Stimulated activated CD8-positive, alpha-beta memory T cell treated with anti-CD3 and anti-CD28 coated beads, Interleukin-4, amount 100 ng/mL, for 1 hour (primary cell): Measurements from ENCODE around the gene AGO4.
"Not testable (repeated sequence)": the region's sequence is repeated elsewhere in the genome, so short reads cannot be mapped to it uniquely, and the experiment has no call there.

Experiments used
- DNase-seq, 2 donors: peaks; one replicate each; pipeline ENCODE4 v3.0.0-alpha.2; 2020; ENCODE audit warnings: low read depth in 2 of 2, low spot score in 1 of 2

Gene AGO4

DNA sequence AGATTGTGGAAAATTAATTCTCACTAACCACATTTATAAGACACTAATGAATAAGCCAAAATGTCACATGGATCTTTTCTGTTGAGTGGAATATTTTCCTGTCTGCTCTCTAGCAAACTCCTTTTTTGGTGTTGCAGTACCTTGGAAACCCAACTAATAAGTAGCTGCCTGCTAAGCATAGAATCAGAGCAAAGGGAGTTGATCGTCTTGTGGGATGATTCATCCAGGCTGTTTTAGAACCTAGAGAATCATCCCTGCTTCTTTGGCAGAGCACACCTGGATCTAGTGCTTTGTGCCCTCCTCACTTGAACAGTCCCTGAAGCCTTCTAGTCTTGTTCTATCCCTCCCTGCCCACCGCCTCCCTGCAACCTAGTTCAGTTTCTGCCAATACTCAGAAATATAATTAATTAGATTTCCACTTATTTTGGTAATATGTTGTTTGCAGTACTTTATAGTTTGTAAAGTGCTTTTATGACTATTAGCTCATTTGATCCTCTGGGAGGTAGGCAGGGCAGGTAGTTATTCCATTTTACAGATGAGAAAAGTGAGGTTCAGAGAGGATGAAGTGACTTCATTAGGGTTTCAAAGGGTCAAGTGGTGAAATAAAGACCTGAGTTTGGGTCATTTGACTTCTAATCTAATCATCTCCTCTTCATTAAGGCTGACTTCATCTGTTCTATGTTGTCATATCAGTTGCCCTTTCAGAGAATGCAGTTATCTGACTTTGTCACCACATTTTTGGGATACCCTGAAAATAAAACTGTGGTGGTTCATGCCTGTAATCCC, 2.5 kb downstream of the AGO4 start:
- DNase-seq = no peak

DNA sequence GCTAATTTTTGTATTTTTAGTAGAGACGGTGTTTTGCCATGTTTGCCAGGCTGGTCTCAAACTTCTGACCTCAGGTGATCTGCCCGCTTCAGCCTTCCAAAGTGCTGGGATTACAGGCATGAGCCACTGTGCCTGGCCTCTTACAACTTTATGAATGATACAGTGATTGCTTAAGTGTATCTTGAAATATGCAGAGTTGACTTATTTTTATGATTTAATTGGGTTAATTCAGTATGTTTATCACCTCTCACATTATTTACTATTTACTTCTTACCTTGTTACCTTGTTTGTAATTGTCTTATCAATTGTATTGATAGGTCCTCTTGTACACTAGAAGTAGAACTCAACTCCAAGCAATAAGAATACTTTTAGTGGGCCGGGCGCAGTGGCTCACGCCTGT, 4.9 kb downstream of the AGO4 start:
- DNase-seq = not testable (repeated sequence)

- no peak for DNase-seq
These were observed 17.4 kb downstream of the AGO4 start for GRCh38 chr1:35825255-35825654.

DNA sequence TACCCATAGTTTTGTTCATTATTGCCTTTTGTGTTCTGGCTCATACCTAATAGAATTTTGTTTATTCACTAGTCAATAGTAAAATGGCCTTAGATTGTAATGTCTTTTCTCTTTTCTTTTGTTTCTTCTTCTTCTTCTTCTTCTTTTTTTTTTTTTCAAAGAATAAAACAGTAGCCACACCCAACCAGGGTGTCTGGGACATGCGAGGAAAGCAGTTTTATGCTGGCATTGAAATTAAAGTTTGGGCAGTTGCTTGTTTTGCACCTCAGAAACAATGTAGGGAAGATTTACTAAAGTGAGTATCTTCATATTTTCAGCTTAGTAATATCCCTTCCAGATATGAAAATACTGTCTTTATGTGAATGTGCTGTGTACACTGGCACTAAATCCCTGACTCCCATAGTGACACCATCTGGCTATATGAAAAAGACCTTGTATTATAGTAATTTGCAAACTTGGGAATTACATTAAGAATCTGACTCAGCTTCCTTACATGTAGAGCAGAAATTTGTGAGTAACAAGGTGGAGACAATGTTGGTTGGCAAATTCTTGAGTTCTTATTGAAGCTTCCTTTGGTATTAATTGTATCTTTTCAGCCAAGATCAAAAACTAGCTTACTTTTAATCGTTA, 24.6 kb downstream of the AGO4 start:
- DNase-seq = no peak

DNA sequence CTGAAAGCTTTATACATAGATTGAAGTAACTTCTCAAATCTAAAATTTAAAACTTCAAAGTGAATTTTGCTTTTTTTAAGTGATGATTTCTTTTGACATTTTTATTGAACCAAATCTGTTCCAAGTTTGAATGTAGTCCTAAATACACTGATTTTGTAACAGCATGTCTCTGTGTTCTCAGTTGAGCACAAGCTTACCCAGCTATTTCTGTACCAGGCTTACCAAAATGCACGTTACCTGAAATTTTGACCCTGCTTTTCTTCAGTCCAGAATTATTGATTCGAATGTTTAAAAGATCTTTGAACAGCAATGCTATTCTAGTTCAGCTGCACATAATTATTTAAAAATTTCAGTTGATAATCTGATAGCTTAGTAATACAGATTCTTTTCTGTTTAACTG, 25.6 kb downstream of the AGO4 start:
- no peak for DNase-seq

GRCh38 chr1:35834218-35834617, 26.4 kb downstream of the AGO4 start:
- DNase-seq = no peak

- no peak for DNase-seq
These were observed 27.6 kb downstream of the AGO4 start for GRCh38 chr1:35835398-35835797.

- no peak for DNase-seq
These were observed 28.9 kb downstream of the AGO4 start for GRCh38 chr1:35836734-35837133.

DNA sequence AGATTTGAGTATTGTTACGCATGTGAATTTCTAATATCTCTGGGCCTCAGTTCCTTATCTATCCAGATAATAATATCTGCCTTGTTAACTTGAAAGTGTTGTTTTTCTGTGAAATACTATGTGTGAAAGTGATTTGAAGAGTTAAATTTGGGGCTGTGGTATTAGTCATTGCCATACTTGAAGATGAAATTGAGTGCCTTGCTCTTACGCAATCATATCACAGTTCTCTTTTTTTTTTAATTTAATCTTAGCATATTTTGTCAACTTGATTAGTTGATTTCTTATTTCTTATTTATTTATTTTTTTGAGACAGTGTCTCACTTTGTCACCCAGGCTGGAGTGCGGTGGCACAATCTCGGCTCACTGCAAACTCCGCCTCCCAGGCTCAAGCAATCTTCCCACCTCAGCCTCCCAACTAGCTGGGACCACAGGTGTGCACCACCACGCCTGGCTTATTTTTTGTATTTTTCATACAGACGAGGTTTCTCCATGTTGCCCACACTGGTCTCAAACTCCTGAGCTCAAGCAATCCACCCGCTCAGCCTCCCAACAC, 31.0 kb downstream of the AGO4 start:
- no peak for DNase-seq

DNA sequence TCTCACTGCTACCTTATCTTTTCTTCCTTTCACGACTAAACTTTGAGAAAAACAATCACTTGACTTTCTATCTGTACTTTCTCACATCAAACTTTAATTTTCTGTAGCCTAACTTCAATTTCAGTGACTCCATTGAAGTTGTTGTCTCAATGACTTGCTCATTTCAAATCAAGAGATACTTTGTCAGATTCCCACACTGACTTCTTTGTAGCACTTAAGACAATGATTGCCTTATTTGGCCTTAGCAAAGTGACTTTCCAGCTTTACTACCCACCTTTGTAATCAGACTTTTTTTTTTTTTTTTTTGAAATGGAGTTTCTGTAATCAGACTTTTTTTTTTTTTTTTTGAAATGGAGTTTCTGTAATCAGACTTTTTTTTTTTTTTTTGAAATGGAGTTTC, 37.0 kb downstream of the AGO4 start:
- DNase-seq = no peak

DNA sequence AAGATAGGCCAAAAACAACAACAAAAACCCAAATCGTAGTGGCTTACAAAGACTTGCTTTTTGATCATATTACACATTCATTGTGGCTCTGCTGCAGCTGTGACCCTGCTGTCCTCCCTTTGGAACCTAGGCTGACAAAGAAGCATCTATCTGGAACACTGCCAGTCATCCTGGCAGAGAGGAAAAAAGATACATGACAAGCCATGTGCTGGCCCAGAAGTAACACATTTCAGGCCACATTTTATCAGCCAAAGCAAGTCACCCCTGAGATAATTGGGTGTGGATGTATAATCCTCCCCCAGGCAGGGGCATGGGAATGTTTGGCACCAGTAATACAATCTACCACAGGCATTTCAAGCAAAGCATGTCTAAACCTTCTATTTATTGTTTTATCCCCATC, 38.0 kb downstream of the AGO4 start:
- DNase-seq = no peak

DNA sequence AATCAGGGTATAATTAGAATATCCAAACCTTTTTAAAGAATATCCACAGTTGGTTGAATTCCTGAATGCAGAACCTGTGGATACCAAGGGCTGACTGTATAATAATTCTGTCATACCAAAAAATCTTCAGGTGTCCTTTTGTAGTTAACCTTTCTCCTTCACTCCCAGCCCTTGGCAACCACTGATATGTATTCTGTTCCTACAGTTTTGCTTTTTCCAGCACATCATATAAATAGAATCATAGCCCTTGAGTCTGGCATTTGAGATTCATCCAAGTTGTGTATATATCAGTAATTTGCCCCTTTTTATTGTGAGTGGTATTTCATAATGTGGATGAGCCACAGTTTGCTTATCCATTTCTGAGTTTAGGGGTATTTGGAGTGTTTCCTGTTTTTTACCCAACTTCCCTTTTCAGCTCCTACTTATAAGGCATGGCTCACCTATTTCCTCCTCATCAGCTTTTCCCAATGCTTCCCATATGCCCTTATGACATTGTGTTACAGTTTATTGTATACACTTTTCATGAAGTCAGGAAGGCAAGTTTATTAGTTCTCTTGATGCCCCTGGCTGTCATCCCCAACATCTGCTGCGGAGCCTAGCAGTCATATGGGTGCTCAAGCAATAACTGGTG, 40.2 kb downstream of the AGO4 start:
- no peak for DNase-seq

GRCh38 chr1:35850051-35850450, 42.2 kb downstream of the AGO4 start:
- DNase-seq = no peak

DNA sequence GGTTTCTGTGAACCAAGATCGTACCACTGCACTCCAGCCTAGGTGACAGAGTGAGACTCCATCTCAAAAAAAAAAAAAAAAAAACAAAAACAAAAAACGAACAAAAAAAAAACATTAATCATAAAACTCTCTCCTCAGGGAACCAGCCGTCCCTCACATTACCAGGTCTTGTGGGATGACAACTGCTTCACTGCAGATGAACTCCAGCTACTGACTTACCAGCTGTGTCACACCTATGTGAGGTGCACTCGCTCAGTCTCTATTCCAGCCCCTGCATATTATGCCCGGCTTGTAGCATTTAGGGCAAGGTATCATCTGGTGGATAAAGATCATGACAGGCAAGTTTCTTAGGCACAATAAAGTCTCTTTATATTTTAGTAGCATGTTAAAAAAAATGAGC, 42.9 kb downstream of the AGO4 start:
- no peak for DNase-seq

DNA sequence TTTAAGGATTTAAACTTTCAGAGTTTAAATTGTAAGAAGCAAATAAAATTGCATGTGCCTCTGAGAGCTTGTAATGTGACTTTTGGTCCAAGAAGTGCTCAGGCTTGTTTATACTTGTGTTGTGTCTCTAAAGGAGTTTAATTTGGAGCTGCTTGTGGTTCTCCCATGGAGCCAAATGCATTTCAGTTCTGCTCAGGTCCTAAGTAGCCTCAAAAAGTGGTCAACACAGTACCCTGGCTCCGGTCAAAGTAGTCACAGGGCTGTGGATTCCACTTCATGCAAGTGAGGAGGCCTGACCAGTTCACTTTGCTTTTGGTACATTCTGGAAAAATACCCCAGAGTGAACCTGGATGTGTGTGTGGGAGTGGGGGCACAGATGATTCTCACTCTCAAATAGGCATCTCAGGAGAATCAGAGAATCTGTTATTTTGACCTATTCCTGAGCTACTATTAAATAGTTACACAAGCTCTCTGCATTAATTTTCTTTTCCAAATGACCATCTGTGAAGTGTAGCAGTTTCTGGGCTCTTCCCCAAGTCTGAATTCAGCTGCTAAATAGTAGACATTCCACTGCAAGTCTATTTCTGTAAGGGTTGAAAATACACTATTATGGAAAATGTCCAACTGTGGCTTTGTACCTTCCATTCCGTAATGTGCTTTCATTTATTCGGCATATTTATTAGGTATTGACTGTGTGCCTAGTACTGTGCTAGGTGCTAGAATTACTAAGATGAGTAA, 43.5 kb downstream of the AGO4 start:
- no peak for DNase-seq

- DNase-seq = no peak
These were observed 44.4 kb downstream of the AGO4 start for GRCh38 chr1:35852241-35852640.

GRCh38 chr1:35854989-35855700, 47.3 kb downstream of the AGO4 start:
- no peak for DNase-seq

DNA sequence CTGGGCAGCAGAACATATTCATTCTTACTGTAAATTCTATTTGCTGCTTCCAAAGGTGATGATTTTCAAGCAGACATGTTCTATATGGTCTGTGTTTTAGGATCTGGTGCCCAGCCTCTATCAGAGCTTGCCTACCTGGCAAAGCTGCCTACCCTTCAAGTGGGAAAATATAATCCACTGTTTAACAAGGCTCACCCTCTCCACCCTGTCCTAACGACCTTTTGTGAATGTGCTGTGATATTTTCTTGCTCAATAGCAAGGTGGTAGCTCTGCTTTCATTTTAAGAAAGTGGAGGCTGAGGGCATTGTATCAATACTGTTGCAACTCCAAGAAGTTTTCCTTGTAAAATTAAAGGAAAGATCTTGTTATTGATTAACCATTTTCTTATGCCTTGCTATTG, 49.1 kb downstream of the AGO4 start:
- no peak for DNase-seq

DNA sequence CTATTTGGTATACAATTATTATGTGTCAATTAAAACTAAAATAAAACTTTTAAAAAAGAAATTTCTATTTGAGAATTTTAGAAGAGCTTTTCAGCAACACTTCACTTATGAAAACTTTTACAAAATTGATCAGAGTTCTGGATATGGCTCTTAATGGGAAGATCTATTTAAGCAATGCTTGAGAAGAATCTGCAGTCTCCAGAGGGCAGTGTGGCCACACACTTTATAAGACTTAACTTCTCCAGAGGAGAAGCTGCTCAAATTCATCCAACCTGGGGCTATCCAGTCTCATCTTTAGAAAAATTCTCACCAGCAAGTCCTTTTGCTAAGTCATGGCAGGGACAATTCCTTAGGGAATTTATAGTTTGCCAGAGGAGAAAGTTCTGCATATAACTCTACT, 50.0 kb downstream of the AGO4 start:
- DNase-seq = no peak

DNA sequence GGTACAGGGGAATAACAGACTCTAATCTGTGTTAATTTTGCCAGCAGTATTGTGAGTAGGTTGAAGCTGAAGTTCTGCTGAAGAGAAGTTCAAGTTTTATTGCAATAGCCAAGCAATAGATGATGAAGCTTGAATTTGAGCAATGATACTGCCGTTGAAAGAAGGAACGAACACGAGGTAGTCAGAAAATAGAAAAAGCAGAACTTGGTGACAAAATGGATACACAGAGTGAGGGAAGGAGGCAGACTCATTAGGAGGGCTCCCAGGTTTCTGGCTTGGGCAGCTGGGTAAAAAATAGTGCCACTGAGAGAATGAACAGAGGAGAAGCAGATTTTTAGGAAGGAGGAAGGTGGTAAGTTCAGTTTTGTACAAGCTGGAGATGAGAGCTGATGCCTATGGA, 52.9 kb downstream of the AGO4 start:
- no peak for DNase-seq

- no peak for DNase-seq
These were observed 55.3 kb downstream of the AGO4 start for GRCh38 chr1:35863136-35863535.
